ENCODE measurements around the gene VAV2. TPM values are rescaled to one million over a fixed set of nuclear protein-coding genes. Genes with fewer than 3 reads are reported as not detected.

The VAV2 gene
- polyA plus RNA-seq, 1 experiment: 9.0 TPM

- no peaks in the 10 kb centered on the region for H3K9me3 ChIP-seq (ENCODE audit: control insufficient read depth, insufficient read depth, low read length)
- ChIA-PET POLR2A (no interaction called here), CTCF (no interaction called here)
- no peak overlapping the region for H3K4me3 ChIP-seq (ENCODE audit: low read depth, low read length)
- no peaks in the 10 kb centered on the region for H3K27me3 ChIP-seq (ENCODE audit: control insufficient read depth, insufficient read depth, low read length)
- TF ChIP-seq, protein P1, sequence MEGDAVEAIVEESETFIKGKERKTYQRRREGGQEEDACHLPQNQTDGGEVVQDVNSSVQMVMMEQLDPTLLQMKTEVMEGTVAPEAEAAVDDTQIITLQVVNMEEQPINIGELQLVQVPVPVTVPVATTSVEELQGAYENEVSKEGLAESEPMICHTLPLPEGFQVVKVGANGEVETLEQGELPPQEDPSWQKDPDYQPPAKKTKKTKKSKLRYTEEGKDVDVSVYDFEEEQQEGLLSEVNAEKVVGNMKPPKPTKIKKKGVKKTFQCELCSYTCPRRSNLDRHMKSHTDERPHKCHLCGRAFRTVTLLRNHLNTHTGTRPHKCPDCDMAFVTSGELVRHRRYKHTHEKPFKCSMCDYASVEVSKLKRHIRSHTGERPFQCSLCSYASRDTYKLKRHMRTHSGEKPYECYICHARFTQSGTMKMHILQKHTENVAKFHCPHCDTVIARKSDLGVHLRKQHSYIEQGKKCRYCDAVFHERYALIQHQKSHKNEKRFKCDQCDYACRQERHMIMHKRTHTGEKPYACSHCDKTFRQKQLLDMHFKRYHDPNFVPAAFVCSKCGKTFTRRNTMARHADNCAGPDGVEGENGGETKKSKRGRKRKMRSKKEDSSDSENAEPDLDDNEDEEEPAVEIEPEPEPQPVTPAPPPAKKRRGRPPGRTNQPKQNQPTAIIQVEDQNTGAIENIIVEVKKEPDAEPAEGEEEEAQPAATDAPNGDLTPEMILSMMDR (IDR thresholded peaks at IDR 0.05; ENCODE audit: low read depth, low read length): no peak
- DNase-seq (ENCODE audit: low read depth, low spot score): no peak
- no peak overlapping the region for H3K27ac ChIP-seq (ENCODE audit: low read depth, low read length)
These were observed 168.7 kb downstream of the VAV2 start for GRCh38 chr9:133823189-133824105.

GRCh38 chr9:133822430-133823065 is 169.6 kb downstream of the VAV2 start:
- no peak overlapping the region for H3K27ac ChIP-seq (ENCODE audit: low read depth, low read length)
- POLR2A ChIA-PET: no interaction called here
- TF ChIP-seq, protein P1 (IDR thresholded peaks at IDR 0.05; ENCODE audit: low read depth, low read length): no peak
- H3K9me3 ChIP-seq (ENCODE audit: control insufficient read depth, insufficient read depth, low read length): no peaks in the 10 kb centered on the region; the same call in 1 of the 2 replicates
- CTCF ChIA-PET: interaction anchor here (0.5 kb wide), 1 partner anchor 197 kb away, joined by 3 read pairs; no protein-coding TSS in a partner anchor
- no peaks in the 10 kb centered on the region for H3K27me3 ChIP-seq (ENCODE audit: control insufficient read depth, insufficient read depth, low read length)
- no peak overlapping the region for H3K4me3 ChIP-seq (ENCODE audit: low read depth, low read length)
- no peak for DNase-seq (ENCODE audit: low read depth, low spot score)

GRCh38 chr9:133821601-133822429 is 170.3 kb downstream of the VAV2 start:
- no peak overlapping the region for H3K27ac ChIP-seq (ENCODE audit: low read depth, low read length)
- no peak for DNase-seq (ENCODE audit: low read depth, low spot score)
- CTCF ChIA-PET: interaction anchor here (0.5 kb wide), 1 partner anchor 197 kb away, joined by 3 read pairs; no protein-coding TSS in a partner anchor
- H3K27me3 ChIP-seq (ENCODE audit: control insufficient read depth, insufficient read depth, low read length): no peaks in the 10 kb centered on the region
- POLR2A ChIA-PET: no interaction called here
- H3K9me3 ChIP-seq (ENCODE audit: control insufficient read depth, insufficient read depth, low read length): no peaks in the 10 kb centered on the region; the same call in 1 of the 2 replicates
- TF ChIP-seq, protein P1 (IDR thresholded peaks at IDR 0.05; ENCODE audit: low read depth, low read length): no peak
- no peak overlapping the region for H3K4me3 ChIP-seq (ENCODE audit: low read depth, low read length)

DNA sequence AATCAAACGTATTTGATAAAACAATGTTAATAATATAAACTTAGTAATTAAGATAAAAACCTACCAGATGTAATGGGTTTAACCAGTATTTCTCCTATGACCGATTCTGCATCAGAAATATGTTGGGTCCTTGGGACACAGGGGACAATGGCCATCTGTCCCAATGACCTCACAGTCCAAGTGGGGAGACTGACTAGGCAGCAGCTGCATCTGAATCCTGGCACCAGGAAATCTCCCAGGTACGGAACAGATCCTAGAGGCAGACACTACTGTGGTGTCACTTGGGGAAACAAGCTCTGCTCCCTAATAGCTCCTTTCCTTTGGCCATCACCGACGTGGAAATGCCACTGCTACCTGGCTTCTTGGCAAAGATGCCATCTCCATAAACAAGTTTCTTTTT is 172.2 kb downstream of the VAV2 start:
- POLR2A ChIA-PET: no interaction called here
- Histone ChIP-seq H3K27ac (ENCODE audit: low read depth, low read length) (no peak overlapping the region), H3K27me3 (ENCODE audit: control insufficient read depth, insufficient read depth, low read length) (no peaks in the 10 kb centered on the region), H3K9me3 (ENCODE audit: control insufficient read depth, insufficient read depth, low read length) (no peaks in the 10 kb centered on the region; the same call in 1 of the 2 replicates), H3K4me3 (ENCODE audit: low read depth, low read length) (no peak overlapping the region)
- DNase-seq (ENCODE audit: low read depth, low spot score): no peak
- CTCF ChIA-PET: no interaction called here
- TF ChIP-seq, protein P1 (IDR thresholded peaks at IDR 0.05; ENCODE audit: low read depth, low read length): no peak
